Islet of Langerhans (tissue), 1 donor: Measurements from ENCODE around the gene ZNF738.
"Not testable (repeated sequence)": the region's sequence is repeated elsewhere in the genome, so short reads cannot be mapped to it uniquely, and the experiment has no call there.

Experiments used
- FAIRE-seq: peaks from one replicate; lab custom pipeline; 2011; peaks lifted over from hg19 to GRCh38; lab: Jason Lieb, UNC

The ZNF738 gene

GRCh38 chr19:21358768-21359451 lies at the start of gene ZNF738:
TSS of gene ZNF738 (plus strand) at chr19:21359000. CDS start at chr19:21359141, 141 bp downstream.
- FAIRE-seq = peak; percentile 93

GRCh38 chr19:21312807-21313206 lies 46.0 kb upstream of the ZNF738 start:
- FAIRE-seq = not testable (repeated sequence)

GRCh38 chr19:21314676-21315075 lies 44.1 kb upstream of the ZNF738 start:
- peak; percentile 21 for FAIRE-seq

GRCh38 chr19:21317821-21318220 lies 41.0 kb upstream of the ZNF738 start:
- FAIRE-seq = no peak

- no peak for FAIRE-seq
Observed at GRCh38 chr19:21321134-21321533, 37.7 kb upstream of the ZNF738 start.

- FAIRE-seq = no peak
Observed at GRCh38 chr19:21321996-21322395, 36.8 kb upstream of the ZNF738 start.

GRCh38 chr19:21322528-21322927 lies 36.3 kb upstream of the ZNF738 start:
- FAIRE-seq = no peak

- FAIRE-seq = no peak
Observed at GRCh38 chr19:21323000-21323399, 35.8 kb upstream of the ZNF738 start.

- no peak for FAIRE-seq
Observed at GRCh38 chr19:21326169-21326568, 32.6 kb upstream of the ZNF738 start.

GRCh38 chr19:21328406-21328805 lies 30.4 kb upstream of the ZNF738 start:
- no peak for FAIRE-seq

- no peak for FAIRE-seq
Observed at GRCh38 chr19:21328885-21329605, 29.8 kb upstream of the ZNF738 start, which contains the start of gene ZNF708. TSS of gene ZNF708 (minus strand) at chr19:21329410. CDS start at chr19:21329212, 198 bp downstream.

- no peak for FAIRE-seq
Observed at GRCh38 chr19:21335721-21336120, 23.1 kb upstream of the ZNF738 start.

- not testable (repeated sequence) for FAIRE-seq
Observed at GRCh38 chr19:21344841-21345240, 14.0 kb upstream of the ZNF738 start.

- no peak for FAIRE-seq
Observed at GRCh38 chr19:21352830-21353229, 6.0 kb upstream of the ZNF738 start.

- FAIRE-seq = no peak
Observed at GRCh38 chr19:21362291-21362690, 3.5 kb downstream of the ZNF738 start.

GRCh38 chr19:21383980-21384582 lies 25.3 kb downstream of the ZNF738 start:
- no peak for FAIRE-seq

GRCh38 chr19:21396121-21396520 lies 37.3 kb downstream of the ZNF738 start:
- FAIRE-seq = no peak

- peak; percentile 96 for FAIRE-seq
Observed at GRCh38 chr19:21396893-21397572, 38.2 kb downstream of the ZNF738 start, which contains the start of gene ZNF493. TSS of gene ZNF493 (plus strand) at chr19:21397133. CDS start at chr19:21397238, 105 bp downstream.

- no peak for FAIRE-seq
Observed at GRCh38 chr19:21398851-21399250, 40.1 kb downstream of the ZNF738 start.

GRCh38 chr19:21402303-21402985 lies 43.6 kb downstream of the ZNF738 start:
- FAIRE-seq = no peak

- FAIRE-seq = peak; percentile 83
Observed at GRCh38 chr19:21410166-21410565, 51.4 kb downstream of the ZNF738 start.

GRCh38 chr19:21422244-21422643 lies 63.4 kb downstream of the ZNF738 start:
- no peak for FAIRE-seq
